ENCODE data around the gene YJU2.

DNA sequence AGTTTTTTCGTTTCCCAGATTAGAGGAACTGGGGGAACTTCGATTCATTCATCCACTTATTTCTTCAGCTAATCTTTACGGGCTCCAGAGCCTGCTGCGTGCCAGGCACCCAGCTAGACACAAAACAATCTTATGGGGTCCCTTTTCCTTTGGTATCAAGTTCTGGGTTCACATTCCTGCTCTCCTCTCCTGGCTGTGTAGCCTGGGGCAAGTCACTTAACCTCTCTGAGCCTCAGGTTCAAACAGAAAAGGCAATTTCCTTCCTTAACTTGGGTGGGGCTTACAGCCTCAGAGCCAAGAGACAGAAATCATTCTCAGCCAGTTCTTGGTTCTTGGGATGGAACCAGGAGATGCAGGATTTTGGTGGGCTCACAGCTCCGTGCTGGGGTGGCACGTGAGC, 38.1 kb downstream of the YJU2 start:
- no peak for TF ChIP-seq EZH2 (IDR thresholded peaks at IDR 0.05; ENCODE audit: low read depth)
- TF ChIP-seq, protein P1, sequence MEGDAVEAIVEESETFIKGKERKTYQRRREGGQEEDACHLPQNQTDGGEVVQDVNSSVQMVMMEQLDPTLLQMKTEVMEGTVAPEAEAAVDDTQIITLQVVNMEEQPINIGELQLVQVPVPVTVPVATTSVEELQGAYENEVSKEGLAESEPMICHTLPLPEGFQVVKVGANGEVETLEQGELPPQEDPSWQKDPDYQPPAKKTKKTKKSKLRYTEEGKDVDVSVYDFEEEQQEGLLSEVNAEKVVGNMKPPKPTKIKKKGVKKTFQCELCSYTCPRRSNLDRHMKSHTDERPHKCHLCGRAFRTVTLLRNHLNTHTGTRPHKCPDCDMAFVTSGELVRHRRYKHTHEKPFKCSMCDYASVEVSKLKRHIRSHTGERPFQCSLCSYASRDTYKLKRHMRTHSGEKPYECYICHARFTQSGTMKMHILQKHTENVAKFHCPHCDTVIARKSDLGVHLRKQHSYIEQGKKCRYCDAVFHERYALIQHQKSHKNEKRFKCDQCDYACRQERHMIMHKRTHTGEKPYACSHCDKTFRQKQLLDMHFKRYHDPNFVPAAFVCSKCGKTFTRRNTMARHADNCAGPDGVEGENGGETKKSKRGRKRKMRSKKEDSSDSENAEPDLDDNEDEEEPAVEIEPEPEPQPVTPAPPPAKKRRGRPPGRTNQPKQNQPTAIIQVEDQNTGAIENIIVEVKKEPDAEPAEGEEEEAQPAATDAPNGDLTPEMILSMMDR (conservative IDR thresholded peaks at IDR 0.05): no peak

All from PC-9 (cell line).